GM12891 (cell line): Measurements from ENCODE around the gene CDC25C.

Experiments used
- DNase-seq: peaks from one replicate; pipeline ENCODE4 v3.0.0; 2011; ENCODE audit warnings: low spot score; ENCODE audit not compliant: insufficient read length
- FAIRE-seq: peaks from 2 replicates; lab custom pipeline; 2011; peaks lifted over from hg19 to GRCh38; lab: Jason Lieb, UNC
- PAX5 ChIP-seq: IDR thresholded peaks from 2 replicates; pipeline ENCODE4 v1.6.1; 2011; ENCODE audit warnings: low read length, moderate library complexity, mild to moderate bottlenecking; ENCODE audit not compliant: insufficient read depth, severe bottlenecking
- POLR2A ChIP-seq: IDR thresholded peaks from 2 replicates; pipeline ENCODE4 v1.6.1; 2011; ENCODE audit warnings: low read depth, low read length, control low read depth
- POLR2AphosphoS5 ChIP-seq: IDR thresholded peaks from 2 replicates; pipeline ENCODE4 v1.6.1; 2011; ENCODE audit warnings: low read depth, low read length, control low read depth
- POU2F2 ChIP-seq: IDR thresholded peaks from 2 replicates; pipeline ENCODE4 v1.6.1; 2011; ENCODE audit warnings: low read depth, mild to moderate bottlenecking, control low read depth, low read length, moderate library complexity
- SPI1 ChIP-seq: IDR thresholded peaks from 2 replicates; pipeline ENCODE4 v1.6.1; 2011; ENCODE audit warnings: low read depth, low read length, control low read depth
- TAF1 ChIP-seq: IDR thresholded peaks from 2 replicates; pipeline ENCODE4 v1.6.1; 2011; ENCODE audit warnings: low read depth, low read length, control low read depth

Gene CDC25C

GRCh38 chr5:138238034-138238433, 93.6 kb downstream of the CDC25C start:
- DNase-seq = no peak
- no peak for FAIRE-seq
- no peak for TF ChIP-seq POLR2AphosphoS5
- TF ChIP-seq TAF1 = no peak
- TF ChIP-seq PAX5 = no peak
- TF ChIP-seq POU2F2 = no peak
- no peak for TF ChIP-seq SPI1
- TF ChIP-seq POLR2A = no peak
